ENCODE measurements around the gene GRIK4. TPM values are rescaled to one million over a fixed set of nuclear protein-coding genes. Genes with fewer than 3 reads are reported as not detected.

The GRIK4 gene
- total RNA-seq, 1 donor from 2014 or later, result 4.5 TPM

GRCh38 chr11:120547811-120548681 lies 36.5 kb downstream of the GRIK4 start:
- no peak for TF ChIP-seq CTCF (IDR thresholded peaks at IDR 0.05; ENCODE audit: unreplicated experiment)
- Mint-ChIP-seq H3K27me3 (ENCODE audit: unreplicated experiment) (peaks cover 12% of the 10 kb centered on the region), H3K9me3 (ENCODE audit: unreplicated experiment) (no peaks in the 10 kb centered on the region), H3K4me1 (ENCODE audit: unreplicated experiment) (peaks cover 26% of the 10 kb centered on the region), H3K36me3 (ENCODE audit: low read depth, unreplicated experiment) (no peaks in the 10 kb centered on the region), H3K27ac (ENCODE audit: unreplicated experiment) (peak overlapping the region; percentile 0), H3K4me3 (ENCODE audit: unreplicated experiment) (no peak overlapping the region)
- no peak for DNase-seq (ENCODE audit: low spot score)

- peaks cover 12% of the 10 kb centered on the region for H3K27me3 Mint-ChIP-seq (ENCODE audit: unreplicated experiment)
- H3K4me3 Mint-ChIP-seq (ENCODE audit: unreplicated experiment), result no peak overlapping the region
- H3K27ac Mint-ChIP-seq (ENCODE audit: unreplicated experiment), result peak overlapping the region; percentile 0
- H3K9me3 Mint-ChIP-seq (ENCODE audit: unreplicated experiment), result no peaks in the 10 kb centered on the region
- no peaks in the 10 kb centered on the region for H3K36me3 Mint-ChIP-seq (ENCODE audit: low read depth, unreplicated experiment)
- no peak for DNase-seq (ENCODE audit: low spot score)
- peaks cover 32% of the 10 kb centered on the region for H3K4me1 Mint-ChIP-seq (ENCODE audit: unreplicated experiment)
- TF ChIP-seq CTCF (IDR thresholded peaks at IDR 0.05; ENCODE audit: unreplicated experiment), result no peak
These were observed 37.2 kb downstream of the GRIK4 start for GRCh38 chr11:120548682-120549209.

- no peaks in the 10 kb centered on the region for H3K9me3 Mint-ChIP-seq (ENCODE audit: unreplicated experiment)
- no peak for DNase-seq (ENCODE audit: low spot score)
- no peak overlapping the region for H3K27ac Mint-ChIP-seq (ENCODE audit: unreplicated experiment)
- no peak for TF ChIP-seq CTCF (IDR thresholded peaks at IDR 0.05; ENCODE audit: unreplicated experiment)
- peaks cover 12% of the 10 kb centered on the region for H3K27me3 Mint-ChIP-seq (ENCODE audit: unreplicated experiment)
- no peak overlapping the region for H3K4me3 Mint-ChIP-seq (ENCODE audit: unreplicated experiment)
- H3K4me1 Mint-ChIP-seq (ENCODE audit: unreplicated experiment), result peaks cover 32% of the 10 kb centered on the region
- no peaks in the 10 kb centered on the region for H3K36me3 Mint-ChIP-seq (ENCODE audit: low read depth, unreplicated experiment)
These were observed 37.8 kb downstream of the GRIK4 start for GRCh38 chr11:120549346-120549745.

GRCh38 chr11:120550007-120550406 lies 38.5 kb downstream of the GRIK4 start:
- no peak for DNase-seq (ENCODE audit: low spot score)
- H3K27me3 Mint-ChIP-seq (ENCODE audit: unreplicated experiment), result peaks cover 12% of the 10 kb centered on the region
- peaks cover 37% of the 10 kb centered on the region for H3K4me1 Mint-ChIP-seq (ENCODE audit: unreplicated experiment)

More at GRCh38 chr11:120550007-120550406, 38.5 kb downstream of the GRIK4 start:
- Mint-ChIP-seq H3K36me3 (ENCODE audit: low read depth, unreplicated experiment) (no peaks in the 10 kb centered on the region), H3K4me3 (ENCODE audit: unreplicated experiment) (no peak overlapping the region), H3K9me3 (ENCODE audit: unreplicated experiment) (no peaks in the 10 kb centered on the region), H3K27ac (ENCODE audit: unreplicated experiment) (no peak overlapping the region)
- TF ChIP-seq CTCF (IDR thresholded peaks at IDR 0.05; ENCODE audit: unreplicated experiment), result no peak
